A549 (cell line): ENCODE results near the gene DAB1. TPM values are rescaled to one million over a fixed set of nuclear protein-coding genes. Genes with fewer than 3 reads are reported as not detected.

Source experiments
- ATAC-seq, 2 experiments: fragments of 200-7000 bp in 1 of 2; fragments of >200 bp in 1 of 2; cut with Nextera tagmentation in 1 of 2; cut with Tn5 transposase in 1 of 2; 3 replicates each; pipeline versions ENCODE4 v1.8.0 to v1.9.1; 2018 to 2020; ENCODE audit warnings: mild to moderate bottlenecking in 1 of 2, moderate library complexity in 1 of 2
- CTCF ChIA-PET: fragments of 300-600 bp; sonication (Branson Sonifier 250); formaldehyde crosslinking; extraction: SDS; loops from one replicate; lab custom pipeline; 2021; ENCODE audit warnings: antibody characterized with exemption, inconsistent platforms; lab: Yijun Ruan, JAX
- POLR2A ChIA-PET: fragments of 350-600 bp; formaldehyde crosslinking; extraction: SDS; loops from one replicate; lab custom pipeline; 2021; ENCODE audit warnings: antibody characterized with exemption, inconsistent platforms; lab: Yijun Ruan, JAX
- DNase-seq, 2 experiments: peaks; one replicate each; pipeline versions ENCODE4 v3.0.0 to v3.0.0-alpha.2; 2011 to 2016; ENCODE audit warnings: low read depth in 1 of 2, low spot score in 1 of 2
- FAIRE-seq: peaks from 2 replicates; lab custom pipeline; 2011; peaks lifted over from hg19 to GRCh38; lab: Jason Lieb, UNC
- H3K27ac ChIP-seq, 2 experiments: fragments of >200 bp; sonication (Bioruptor Twin); formaldehyde crosslinking; 3 replicates each; pipeline ENCODE4 v1.5.1; 2016 to 2017
- H3K4me1 ChIP-seq: fragments of >200 bp; sonication (Bioruptor Twin); formaldehyde crosslinking; 3 replicates; pipeline ENCODE4 v1.6.1; 2016
- H3K4me2 ChIP-seq: fragments of >200 bp; sonication (Bioruptor Twin); formaldehyde crosslinking; 3 replicates; pipeline ENCODE4 v1.6.1; 2016
- H3K4me3 ChIP-seq: fragments of >200 bp; sonication (Bioruptor Twin); formaldehyde crosslinking; 3 replicates; pipeline ENCODE4 v1.5.1; 2016
- H3K9me3 ChIP-seq: fragments of >200 bp; sonication (Bioruptor Twin); formaldehyde crosslinking; 3 replicates; pipeline ENCODE4 v1.6.1; 2016
- ATOH8 ChIP-seq: fragments of 250-450 bp; sonication (Bioruptor Pico); IDR thresholded peaks from 2 replicates; pipeline ENCODE4 v1.5.0; 2020; ENCODE audit warnings: low read depth, mild to moderate bottlenecking, moderate library complexity
- CEBPB ChIP-seq, 2 experiments: fragments of >200 bp in 1 of 2; sonication (Bioruptor Twin) in 1 of 2; formaldehyde crosslinking in 1 of 2; IDR thresholded peaks; 2 replicates each; pipeline ENCODE4 v1.6.1; 2012 to 2016
- CHD2 ChIP-seq: fragments of 150-350 bp; IDR thresholded peaks from 2 replicates; pipeline ENCODE4 v1.6.1; 2014; ENCODE audit warnings: low read length; ENCODE audit not compliant: partially characterized antibody
- E2F6 ChIP-seq: IDR thresholded peaks from 2 replicates; pipeline ENCODE4 v1.6.1; 2012; ENCODE audit warnings: low read depth, borderline replicate concordance
- FOSB ChIP-seq: fragments of 250-450 bp; sonication (Bioruptor Pico); IDR thresholded peaks from 2 replicates; pipeline ENCODE4 v1.5.0; 2020; ENCODE audit warnings: mild to moderate bottlenecking, moderate library complexity
- FOXS1 ChIP-seq: fragments of 250-450 bp; sonication (Bioruptor Pico); IDR thresholded peaks from 2 replicates; pipeline ENCODE4 v1.5.0; 2020; ENCODE audit warnings: mild to moderate bottlenecking, moderate library complexity
- HMGXB4 ChIP-seq: fragments of 250-450 bp; sonication (Bioruptor Pico); IDR thresholded peaks from 2 replicates; pipeline ENCODE4 v1.5.0; 2021; ENCODE audit warnings: mild to moderate bottlenecking, moderate library complexity, borderline replicate concordance
- JUNB ChIP-seq: fragments of >200 bp; sonication (Bioruptor Twin); formaldehyde crosslinking; IDR thresholded peaks from 2 replicates; pipeline ENCODE4 v1.6.1; 2016
- MAZ ChIP-seq: fragments of 150-350 bp; IDR thresholded peaks from 2 replicates; pipeline ENCODE4 v1.6.1; 2014; ENCODE audit warnings: antibody characterized with exemption, low read depth, low read length, borderline replicate concordance
- NPAS2 ChIP-seq: fragments of 250-450 bp; sonication (Bioruptor Pico); IDR thresholded peaks from 2 replicates; pipeline ENCODE4 v1.8.0; 2022; ENCODE audit warnings: mild to moderate bottlenecking, moderate library complexity, borderline replicate concordance
- NR3C1 ChIP-seq: fragments of >200 bp; sonication (Bioruptor Twin); formaldehyde crosslinking; IDR thresholded peaks from 3 replicates; pipeline ENCODE4 v1.6.1; 2017
- PBX3 ChIP-seq: IDR thresholded peaks from 2 replicates; pipeline ENCODE4 v1.6.1; 2012
- PHF8 ChIP-seq: fragments of 200-600 bp; sonication (generic); IDR thresholded peaks from 2 replicates; pipeline ENCODE4 v1.6.1; 2016; ENCODE audit warnings: low read depth, mild to moderate bottlenecking, antibody characterized with exemption, moderate library complexity, borderline replicate concordance
- RFX5 ChIP-seq: fragments of 450-650 bp; IDR thresholded peaks from 2 replicates; pipeline ENCODE4 v1.7.1; 2014; ENCODE audit warnings: antibody characterized with exemption, mild to moderate bottlenecking, moderate library complexity
- SMC3 ChIP-seq: fragments of >200 bp; sonication (Bioruptor Twin); formaldehyde crosslinking; IDR thresholded peaks from 3 replicates; pipeline ENCODE4 v1.6.1; 2018; ENCODE audit warnings: inconsistent platforms
- SREBF2 ChIP-seq: fragments of 450-650 bp; IDR thresholded peaks from 2 replicates; pipeline ENCODE4 v1.6.1; 2014; ENCODE audit warnings: mild to moderate bottlenecking, moderate library complexity
- ZC3H11A ChIP-seq: fragments of 450-650 bp; IDR thresholded peaks from 2 replicates; pipeline ENCODE4 v1.6.1; 2014; ENCODE audit warnings: antibody characterized with exemption, mild to moderate bottlenecking
- ZSCAN20 ChIP-seq: fragments of 250-450 bp; sonication (Bioruptor Pico); IDR thresholded peaks from 2 replicates; pipeline ENCODE4 v1.8.0; 2022; ENCODE audit warnings: mild to moderate bottlenecking, moderate library complexity
- WGBS: methylation state at CpG from one replicate; pipeline ENCODE4 v1.1.6; 2017; ENCODE audit errors: missing lambda C conversion rate; 5-methylcytosine and 5-hydroxymethylcytosine counted together
- polyA plus RNA-seq, 4 experiments: library from polyadenylated mRNA; depleted of rRNA in 3 of 4; stranded (reverse); fragments of >200 nt; fragmentation: RNase III in 1 of 4; extraction: RNeasy Plus Mini Kit Qiagen cat#74134 plus additional on column Dnase treatment in 1 of 4; gene quantifications; 2 replicates in 3 of 4; 3 replicates in 1 of 4; pipeline ENCODE4 v1.2.3, GENCODE V29; 2011 to 2017

DAB1 gene
- polyA plus RNA-seq, 2 of the 4 experiments (the other 2 are of a cell fraction) = not detected

DNA sequence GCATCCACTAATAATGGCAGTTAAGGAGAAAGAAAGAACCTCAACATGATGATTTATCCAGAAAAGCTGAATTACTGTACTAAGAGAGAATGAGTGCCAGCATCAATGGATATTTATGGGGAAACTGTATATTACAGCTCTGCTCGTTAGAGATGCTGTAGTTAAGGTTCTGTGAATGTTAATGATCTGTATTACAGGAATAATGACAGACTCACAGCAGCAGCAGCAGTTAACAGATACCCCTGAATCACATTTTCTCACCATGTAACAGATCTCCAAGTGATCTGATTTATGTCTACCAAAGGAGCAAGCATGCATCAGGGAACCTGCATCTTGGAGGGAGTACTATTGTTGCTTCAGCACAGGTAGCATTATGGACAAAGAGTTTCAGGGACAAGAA is 377.4 kb downstream of the DAB1 start (continued):
- TF ChIP-seq ZSCAN20 (CRISPR knock-in tag) (no peak), CHD2 (no peak), PHF8 (no peak), JUNB (no peak), SMC3 (no peak), ATOH8 (CRISPR knock-in tag) (no peak), HMGXB4 (CRISPR knock-in tag) (no peak)

- 0% methylated on average over 3 of the region's 3 CpGs for WGBS
- CTCF ChIA-PET = no interaction called here
- DNase-seq = no peak
- TF ChIP-seq E2F6 (no peak), PHF8 (no peak), FOXS1 (CRISPR knock-in tag) (no peak), CEBPB (IDR thresholded peaks at IDR 0.05) (no peak), ZC3H11A (no peak), FOSB (no peak), MAZ (no peak), NR3C1 (no peak)
- TF ChIP-seq, all 56 proteins: peak for 0
- Histone ChIP-seq H3K4me3 (no peak overlapping the region), H3K27ac (no peak overlapping the region), H3K4me1 (no peaks in the 10 kb centered on the region), H3K4me2 (no peak overlapping the region), H3K9me3 (no peaks in the 10 kb centered on the region)
- no peak for ATAC-seq
- no peak for FAIRE-seq
- POLR2A ChIA-PET = no interaction called here
These were observed 382.0 kb downstream of the DAB1 start for GRCh38 chr1:57041901-57042300.

- Histone ChIP-seq H3K4me3 (no peak overlapping the region), H3K4me2 (no peak overlapping the region), H3K27ac (no peak overlapping the region), H3K4me1 (no peaks in the 10 kb centered on the region), H3K9me3 (no peaks in the 10 kb centered on the region)
- TF ChIP-seq SREBF2 (no peak), RFX5 (no peak), NR3C1 (no peak), E2F6 (no peak), PBX3 (no peak), NPAS2 (no peak)
- ChIA-PET POLR2A (no interaction called here), CTCF (no interaction called here)
- DNase-seq = no peak
- 0% methylated on average over 2 of the region's 2 CpGs for WGBS
- no peak for FAIRE-seq
- no peak for ATAC-seq
These were observed 383.0 kb downstream of the DAB1 start for GRCh38 chr1:57040811-57041210.
